GM12875 (cell line): ENCODE data around the gene USF3.

Source experiments
- H3K4me3 ChIP-seq: one replicate; pipeline ENCODE4 v1.5.1; 2011; ENCODE audit warnings: low read depth, low read length, control low read depth
- CTCF ChIP-seq: IDR thresholded peaks from 2 replicates; pipeline ENCODE4 v1.5.1; 2011; ENCODE audit warnings: low read depth, mild to moderate bottlenecking, control low read depth, inconsistent platforms, low read length, moderate library complexity, borderline replicate concordance; ENCODE audit not compliant: insufficient read depth

The USF3 gene

GRCh38 chr3:113717818-113718217 lies 21.4 kb upstream of the USF3 start:
- H3K4me3 ChIP-seq, result no peak overlapping the region
- no peak for TF ChIP-seq CTCF

GRCh38 chr3:113717308-113717707 lies 20.9 kb upstream of the USF3 start:
- no peak for TF ChIP-seq CTCF
- no peak overlapping the region for H3K4me3 ChIP-seq

GRCh38 chr3:113714702-113715101 lies 18.3 kb upstream of the USF3 start:
- H3K4me3 ChIP-seq, result no peak overlapping the region
- no peak for TF ChIP-seq CTCF

- no peak for TF ChIP-seq CTCF
- H3K4me3 ChIP-seq, result no peak overlapping the region
Measured at GRCh38 chr3:113712129-113712528, 15.7 kb upstream of the USF3 start.

- TF ChIP-seq CTCF, result no peak
- H3K4me3 ChIP-seq, result no peak overlapping the region
Measured at GRCh38 chr3:113707835-113708234, 11.4 kb upstream of the USF3 start.

- peak overlapping the region; percentile 33 for H3K4me3 ChIP-seq
- no peak for TF ChIP-seq CTCF
Measured at GRCh38 chr3:113698956-113699355, 2.5 kb upstream of the USF3 start.

- TF ChIP-seq CTCF, result no peak
Measured at GRCh38 chr3:113698213-113698742, 1.8 kb upstream of the USF3 start.

More at GRCh38 chr3:113698213-113698742, 1.8 kb upstream of the USF3 start:
- H3K4me3 ChIP-seq, result no peak overlapping the region
